CD14-positive monocyte (primary cell): ENCODE measurements around the gene ASH1L. TPM values are rescaled to one million over a fixed set of nuclear protein-coding genes. Genes with fewer than 3 reads are reported as not detected.
"Not testable (repeated sequence)": the region's sequence is repeated elsewhere in the genome, so short reads cannot be mapped to it uniquely, and the experiment has no call there.

Experiments used
- DNase-seq, 3 donors: peaks; one replicate each; pipeline ENCODE4 v3.0.0-alpha.2; 2011 to 2022
- H2AFZ ChIP-seq: 2 replicates; pipeline ENCODE4 v1.6.0; 2012; ENCODE audit warnings: mild to moderate bottlenecking, low read depth, low read length, inconsistent platforms; ENCODE audit not compliant: insufficient read depth, poor library complexity, severe bottlenecking
- H3K27ac ChIP-seq, 2 donors: 1 replicate in 1 of 2; 2 replicates in 1 of 2; pipeline ENCODE4 v1.5.1; 2012 to 2013; ENCODE audit warnings: low read length in 2 of 2, control low read depth in 1 of 2, inconsistent platforms in 1 of 2, low read depth in 1 of 2, mild to moderate bottlenecking in 1 of 2
- H3K27me3 ChIP-seq, 2 donors: one replicate each; pipeline versions ENCODE4 v1.6.0 to v1.6.1; 2011 to 2013; ENCODE audit warnings: low read length in 2 of 2; ENCODE audit not compliant: control insufficient read depth in 2 of 2, insufficient read depth in 2 of 2
- H3K36me3 ChIP-seq, 2 donors: replicated peaks in 1 of 2; 1 replicate in 1 of 2; 2 replicates in 1 of 2; pipeline versions ENCODE4 v1.5.1 to v1.6.1; 2012 to 2013; ENCODE audit warnings: low read length in 2 of 2, control low read depth in 1 of 2, inconsistent platforms in 1 of 2, mild to moderate bottlenecking in 1 of 2; ENCODE audit not compliant: insufficient read depth in 2 of 2, control insufficient read depth in 1 of 2
- H3K4me1 ChIP-seq, 2 donors: 1 replicate in 1 of 2; 2 replicates in 1 of 2; pipeline versions ENCODE4 v1.5.1 to v1.6.1; 2012 to 2013; ENCODE audit warnings: low read length in 2 of 2, control low read depth in 1 of 2, inconsistent platforms in 1 of 2, mild to moderate bottlenecking in 1 of 2, moderate library complexity in 1 of 2; ENCODE audit not compliant: insufficient read depth in 2 of 2, control insufficient read depth in 1 of 2
- H3K4me2 ChIP-seq: replicated peaks from 2 replicates; pipeline ENCODE3; 2012; ENCODE audit warnings: low read length, moderate library complexity, mild to moderate bottlenecking; ENCODE audit not compliant: poor library complexity, severe bottlenecking; ENCODE audit errors: extremely low read depth
- H3K4me3 ChIP-seq, 3 experiments: fragments of 200-600 bp in 1 of 3; sonication (generic) in 1 of 3; replicated peaks in 1 of 3; 1 replicate in 2 of 3; 2 replicates in 1 of 3; pipeline ENCODE4 v1.5.1; 2011 to 2013; ENCODE audit warnings: low read length in 3 of 3, mild to moderate bottlenecking in 3 of 3, control low read depth in 2 of 3, low read depth in 2 of 3, inconsistent platforms in 1 of 3, moderate library complexity in 1 of 3
- H3K79me2 ChIP-seq: 2 replicates; pipeline ENCODE4 v1.6.0; 2012; ENCODE audit warnings: mild to moderate bottlenecking, control low read depth, inconsistent platforms, low read length, moderate library complexity; ENCODE audit not compliant: insufficient read depth
- H3K9ac ChIP-seq: 2 replicates; pipeline ENCODE4 v1.6.0; 2017; ENCODE audit warnings: low read length, mild to moderate bottlenecking; ENCODE audit not compliant: insufficient read depth, poor library complexity, severe bottlenecking
- H3K9me3 ChIP-seq, 2 donors: replicated peaks in 1 of 2; 1 replicate in 1 of 2; 2 replicates in 1 of 2; pipeline versions ENCODE4 v1.5.1 to v1.6.1; 2012 to 2013; ENCODE audit warnings: low read length in 2 of 2, control low read depth in 1 of 2; ENCODE audit not compliant: control insufficient read depth in 1 of 2, insufficient read depth in 1 of 2
- H4K20me1 ChIP-seq: 2 replicates; pipeline ENCODE4 v1.6.0; 2012; ENCODE audit warnings: mild to moderate bottlenecking, low read length, control low read depth, moderate library complexity; ENCODE audit not compliant: insufficient read depth
- H3K27ac Mint-ChIP-seq, 7 donors: one replicate each; pipeline ENCODE4 v1.8.0; 2020; ENCODE audit warnings: mild to moderate bottlenecking in 7 of 7, mixed read lengths in 7 of 7, moderate library complexity in 6 of 7, inconsistent platforms in 2 of 7
- H3K27me3 Mint-ChIP-seq, 3 donors: one replicate each; pipeline ENCODE4 v1.8.0; 2021 to 2022; ENCODE audit warnings: low read depth in 3 of 3, mild to moderate bottlenecking in 3 of 3, mixed read lengths in 3 of 3, moderate library complexity in 3 of 3, inconsistent platforms in 1 of 3
- H3K36me3 Mint-ChIP-seq, 2 donors: one replicate each; pipeline ENCODE4 v1.8.0; 2020; ENCODE audit warnings: mixed read lengths in 2 of 2, inconsistent platforms in 1 of 2, mild to moderate bottlenecking in 1 of 2
- H3K4me1 Mint-ChIP-seq: one replicate; pipeline ENCODE4 v1.8.0; 2020; ENCODE audit warnings: mild to moderate bottlenecking, mixed read lengths
- H3K4me3 Mint-ChIP-seq, 2 donors: one replicate each; pipeline ENCODE4 v1.8.0; 2020; ENCODE audit warnings: mild to moderate bottlenecking in 2 of 2, mixed read lengths in 2 of 2, moderate library complexity in 1 of 2
- H3K9me3 Mint-ChIP-seq, 7 donors: one replicate each; pipeline ENCODE4 v1.8.0; 2020 to 2022; ENCODE audit warnings: mixed read lengths in 7 of 7, mild to moderate bottlenecking in 6 of 7, moderate library complexity in 6 of 7, inconsistent platforms in 2 of 7
- WGBS: methylation state at CpG from one replicate; pipeline ENCODE4 v1.1.5; 2013; ENCODE audit warnings: missing lambda C conversion rate; ENCODE audit not compliant: insufficient coverage; 5-methylcytosine and 5-hydroxymethylcytosine counted together
- intact Hi-C, 2 donors: fragments of 100-400 bp; cut with micrococcal nuclease; formaldehyde crosslinking; loops; one replicate each; pipeline versions ENCODE4 v1.15.0 to v1.15.1; 2023
- polyA plus RNA-seq, 3 donors: library from polyadenylated mRNA; depleted of rRNA in 1 of 3; unstranded in 2 of 3; stranded (reverse) in 1 of 3; fragments of 300-500 nt in 2 of 3; fragments of >200 nt in 1 of 3; fragmentation: Illumina TruSeq in 2 of 3; gene quantifications; 1 replicate in 2 of 3; 2 replicates in 1 of 3; pipeline ENCODE4 v1.2.3, GENCODE V29; 2012 to 2021
- TF ChIP-seq, protein P1 (sequence below): fragments of 200-600 bp; IDR thresholded peaks from one replicate; pipeline ENCODE4 v1.8.0; 2022; ENCODE audit warnings: antibody characterized with exemption, mild to moderate bottlenecking

Gene ASH1L
- polyA plus RNA-seq, 3 donors, result 2.7 to 21.5 (median 5.6) TPM

DNA sequence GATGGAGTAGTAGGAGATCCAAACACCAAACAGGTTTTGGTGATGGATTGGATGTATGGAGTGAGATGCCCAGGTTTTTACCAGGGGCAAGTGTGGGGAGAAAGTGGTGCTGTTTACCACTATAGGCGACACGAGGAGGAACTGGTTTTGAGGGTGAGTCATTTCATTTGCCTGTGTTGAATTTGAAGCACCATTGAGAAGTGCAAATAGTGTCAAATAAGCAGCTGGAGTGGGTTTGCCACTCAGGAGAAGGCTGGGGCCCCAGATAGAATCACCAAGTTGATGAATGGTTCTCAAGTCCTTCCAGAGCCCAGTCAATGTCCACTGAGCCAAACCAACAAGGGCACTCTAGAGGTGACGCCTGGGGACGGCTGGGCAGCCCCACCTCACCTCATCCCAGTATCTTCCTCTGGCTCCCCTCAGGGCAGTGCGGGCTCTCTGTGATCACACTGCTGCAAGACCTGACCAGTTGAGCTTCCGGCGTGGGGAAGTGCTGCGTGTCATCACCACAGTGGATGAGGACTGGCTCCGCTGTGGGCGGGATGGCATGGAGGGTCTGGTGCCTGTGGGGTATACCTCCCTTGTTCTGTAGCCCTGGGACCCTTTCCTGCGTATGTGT, 232.5 kb downstream of the ASH1L start:
- Mint-ChIP-seq H3K27me3 (no peaks in the 10 kb centered on the region), H3K9me3 (no peaks in the 10 kb centered on the region), H3K36me3 (peaks cover 30 to 68% of the 10 kb centered on the region in 2 donors), H3K4me3 (no peak overlapping the region), H3K27ac (peak overlapping the region in 3 of 7 donors; percentile 1 to 14 (median 8)), H3K4me1 (peaks cover 17% of the 10 kb centered on the region)
- Histone ChIP-seq H3K9ac (no peak overlapping the region), H3K27me3 (no peaks in the 10 kb centered on the region), H3K27ac (no peak overlapping the region), H4K20me1 (peaks cover 14% of the 10 kb centered on the region), H3K79me2 (peaks cover 1% of the 10 kb centered on the region), H3K4me3 (no peak overlapping the region), H3K4me1 (peaks cover 5 to 9% of the 10 kb centered on the region in 2 donors), H3K36me3 (peaks cover 31 to 62% of the 10 kb centered on the region in 2 donors), H3K4me2 (no peak overlapping the region), H3K9me3 (no peaks in the 10 kb centered on the region), H2AFZ (no peak overlapping the region)
- intact Hi-C loops, result no loop called here
- DNase-seq, result no peak
- 76% methylated on average over 5 of the region's 11 CpGs for WGBS
- TF ChIP-seq, protein P1, sequence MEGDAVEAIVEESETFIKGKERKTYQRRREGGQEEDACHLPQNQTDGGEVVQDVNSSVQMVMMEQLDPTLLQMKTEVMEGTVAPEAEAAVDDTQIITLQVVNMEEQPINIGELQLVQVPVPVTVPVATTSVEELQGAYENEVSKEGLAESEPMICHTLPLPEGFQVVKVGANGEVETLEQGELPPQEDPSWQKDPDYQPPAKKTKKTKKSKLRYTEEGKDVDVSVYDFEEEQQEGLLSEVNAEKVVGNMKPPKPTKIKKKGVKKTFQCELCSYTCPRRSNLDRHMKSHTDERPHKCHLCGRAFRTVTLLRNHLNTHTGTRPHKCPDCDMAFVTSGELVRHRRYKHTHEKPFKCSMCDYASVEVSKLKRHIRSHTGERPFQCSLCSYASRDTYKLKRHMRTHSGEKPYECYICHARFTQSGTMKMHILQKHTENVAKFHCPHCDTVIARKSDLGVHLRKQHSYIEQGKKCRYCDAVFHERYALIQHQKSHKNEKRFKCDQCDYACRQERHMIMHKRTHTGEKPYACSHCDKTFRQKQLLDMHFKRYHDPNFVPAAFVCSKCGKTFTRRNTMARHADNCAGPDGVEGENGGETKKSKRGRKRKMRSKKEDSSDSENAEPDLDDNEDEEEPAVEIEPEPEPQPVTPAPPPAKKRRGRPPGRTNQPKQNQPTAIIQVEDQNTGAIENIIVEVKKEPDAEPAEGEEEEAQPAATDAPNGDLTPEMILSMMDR, result no peak

GRCh38 chr1:155328856-155329255, 233.7 kb downstream of the ASH1L start:
- Histone ChIP-seq H3K36me3 (peaks cover 26 to 49% of the 10 kb centered on the region in 2 donors), H3K4me1 (peaks cover 8 to 17% of the 10 kb centered on the region in 2 donors), H4K20me1 (peaks cover 14% of the 10 kb centered on the region)
- H3K9me3 ChIP-seq, H2AFZ ChIP-seq, H3K27ac ChIP-seq, H3K9me3 Mint-ChIP-seq, intact Hi-C loops, H3K4me2 ChIP-seq, DNase-seq, H3K9ac ChIP-seq, H3K27ac Mint-ChIP-seq, H3K4me3 ChIP-seq, H3K4me3 Mint-ChIP-seq, H3K27me3 Mint-ChIP-seq, H3K79me2 ChIP-seq, H3K27me3 ChIP-seq: not testable (repeated sequence)
- Mint-ChIP-seq H3K4me1 (peaks cover 21% of the 10 kb centered on the region), H3K36me3 (peaks cover 23 to 56% of the 10 kb centered on the region in 2 donors)
- WGBS, result 93% methylated on average over 3 of the region's 7 CpGs
